Right renal cortex interstitium (tissue), 3 donors: ENCODE data around the gene PRKD3. TPM values are rescaled to one million over a fixed set of nuclear protein-coding genes. Genes with fewer than 3 reads are reported as not detected.
A peak's percentile ranks its signal among the peaks of the same experiment; 100 is the strongest.

ENCODE experiments used
- DNase-seq, 3 donors: peaks; one replicate each; pipeline ENCODE4 v3.0.0-alpha.2; 2013; ENCODE audit warnings: low read depth in 3 of 3, low spot score in 2 of 3
- polyA plus RNA-seq, 3 donors: library from polyadenylated mRNA; unstranded; fragments of 120-200 nt; gene quantifications; one replicate each; pipeline ENCODE4 v1.2.1, GENCODE V29; 2013; ENCODE audit not compliant: insufficient read length in 3 of 3

Gene PRKD3
- polyA plus RNA-seq, result 10 to 100 TPM; 49.5 to 53.1 (median 52.2) TPM

DNA sequence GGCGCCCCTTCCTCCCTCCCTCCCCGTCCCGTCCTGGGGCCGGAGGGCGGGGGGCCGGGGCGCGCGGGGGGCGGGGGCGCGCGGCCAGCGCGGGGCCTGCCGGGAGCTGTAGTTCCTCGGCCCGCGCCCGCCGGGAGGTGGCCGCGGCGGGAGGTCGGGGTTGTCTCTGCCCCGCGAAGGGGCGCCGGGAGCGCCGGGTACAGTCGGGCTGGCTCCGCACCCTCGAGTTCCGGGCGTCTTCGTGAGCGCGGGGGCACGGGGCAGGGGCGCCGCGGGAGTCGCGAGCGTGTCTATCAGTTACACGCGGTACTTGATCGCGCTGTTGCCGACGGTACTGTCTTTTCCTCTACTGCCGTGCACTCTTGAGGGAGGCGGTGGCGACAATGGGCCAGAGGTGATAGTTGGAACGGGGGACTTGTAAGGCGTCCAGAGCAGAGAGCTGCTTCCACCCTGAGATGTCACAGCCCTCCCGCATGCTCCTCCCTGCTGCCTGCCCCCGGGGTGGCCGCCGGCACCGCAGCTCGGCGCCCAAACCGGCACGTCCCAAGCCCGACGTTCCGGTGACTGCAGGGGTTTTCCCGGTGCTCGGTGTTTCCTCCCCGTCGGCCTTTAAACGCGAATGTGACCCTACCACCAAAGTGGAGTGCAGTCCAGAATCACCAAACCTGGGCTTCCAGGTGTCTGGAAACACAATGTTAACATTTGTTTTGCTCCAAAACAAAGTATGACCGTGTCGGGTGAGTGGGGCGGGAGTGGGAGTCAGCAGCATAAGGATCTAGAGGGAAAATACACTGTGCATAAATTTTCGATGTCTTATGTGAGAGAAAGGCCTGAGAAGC, at the start of gene PRKD3:
Gene PRKD3 (minus strand): TSS at position 48 of the 839 bp plus-strand sequence. CDS start 8,309 bp downstream, outside the sequence.
- peak in 2 of 3 donors; percentile 36 to 45 for DNase-seq

DNA sequence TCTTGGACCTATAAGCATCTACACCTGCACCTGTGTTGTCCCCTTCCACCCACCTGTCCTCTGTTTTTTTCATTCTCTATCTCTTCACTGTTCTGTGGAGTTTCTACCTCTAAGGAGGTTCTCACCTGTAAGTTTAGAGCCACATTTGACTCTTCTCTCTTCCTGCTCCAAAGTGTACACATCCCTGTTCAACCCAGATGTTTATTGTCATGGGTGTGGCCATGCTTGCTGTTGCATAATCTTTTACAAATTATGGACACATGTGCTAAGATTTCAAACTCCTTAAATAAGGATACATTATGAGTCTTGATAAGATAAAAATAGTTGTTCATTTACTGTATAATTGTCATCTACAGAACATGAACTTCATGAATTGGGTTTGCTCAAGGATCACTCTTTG, 47.4 kb upstream of the PRKD3 start:
- no peak for DNase-seq

DNA sequence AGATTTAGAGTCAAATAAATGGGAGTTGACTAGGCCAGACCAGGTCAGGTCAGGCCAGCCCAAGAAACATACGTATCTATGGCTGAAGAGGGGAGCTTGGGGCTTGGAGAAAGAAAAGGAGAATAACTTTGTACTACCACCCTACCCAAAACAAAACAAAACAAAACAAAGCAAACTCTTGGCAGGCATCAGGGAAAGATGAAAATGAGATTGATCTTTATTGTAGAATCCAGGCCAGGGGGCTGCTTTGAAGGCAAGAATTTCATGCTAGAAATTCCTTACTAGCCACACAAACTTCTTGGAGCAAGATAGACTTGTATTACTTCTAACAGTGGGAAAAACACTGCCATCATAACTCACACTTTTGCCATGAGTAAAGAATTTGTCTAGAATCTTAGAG, 46.0 kb upstream of the PRKD3 start:
- DNase-seq, result no peak

DNA sequence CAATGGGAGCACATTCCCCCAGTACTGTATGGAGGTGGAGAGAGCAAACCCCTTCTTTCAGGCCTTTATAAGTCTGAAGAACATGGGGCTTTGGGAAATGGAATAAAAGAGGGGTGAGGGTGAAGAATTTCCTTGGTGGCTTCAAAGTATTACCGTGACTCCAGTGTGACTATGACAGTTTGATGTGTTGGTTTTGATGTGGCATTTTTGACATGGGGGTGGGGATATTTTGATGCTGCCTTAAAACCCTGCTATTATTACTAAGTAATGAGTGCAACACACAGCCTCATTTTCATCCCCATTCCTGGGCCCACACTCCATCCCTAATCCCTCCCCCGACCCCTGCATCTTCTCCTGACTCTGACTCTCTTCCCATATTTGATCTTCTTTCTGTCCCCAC, 43.4 kb upstream of the PRKD3 start:
- no peak for DNase-seq

DNA sequence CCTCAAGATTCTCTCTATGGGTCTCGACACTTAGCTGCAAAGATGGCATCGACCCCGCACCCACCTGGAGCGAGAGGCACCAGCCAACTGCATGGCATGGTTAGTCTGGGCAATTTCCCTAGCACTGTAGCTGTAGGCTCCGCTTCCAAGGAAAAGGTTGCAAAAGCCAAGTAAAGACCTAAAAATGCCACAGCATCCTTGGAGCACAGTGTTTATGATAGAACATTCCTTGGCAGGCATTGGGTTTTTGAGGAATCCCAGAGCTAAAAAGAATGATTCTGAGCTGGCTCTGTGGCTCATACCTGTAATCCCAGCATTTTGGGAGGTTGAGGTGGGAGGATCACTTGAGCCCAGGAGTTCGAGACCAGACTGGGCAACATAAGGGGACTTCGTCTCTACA, 42.7 kb upstream of the PRKD3 start:
- no peak for DNase-seq

DNA sequence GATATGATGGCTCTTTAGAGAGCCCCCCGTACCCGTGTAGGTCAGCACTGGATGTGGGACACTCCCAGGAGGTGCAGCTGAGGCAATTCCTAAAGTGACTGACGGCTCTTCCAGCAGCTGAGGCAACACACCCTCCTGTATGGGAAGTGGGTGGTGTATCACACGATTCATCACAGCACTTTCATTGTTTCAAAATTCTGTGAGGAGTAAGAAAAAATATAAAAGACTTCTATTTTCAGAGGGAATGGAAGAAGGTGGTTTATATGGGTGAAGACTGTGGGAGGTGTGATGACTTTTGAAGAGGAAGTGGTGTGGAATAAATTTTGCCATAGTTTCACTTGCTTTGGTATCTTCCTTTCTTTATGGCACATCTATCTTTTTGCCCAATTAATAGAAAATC, 42.1 kb upstream of the PRKD3 start:
- DNase-seq, result no peak

DNA sequence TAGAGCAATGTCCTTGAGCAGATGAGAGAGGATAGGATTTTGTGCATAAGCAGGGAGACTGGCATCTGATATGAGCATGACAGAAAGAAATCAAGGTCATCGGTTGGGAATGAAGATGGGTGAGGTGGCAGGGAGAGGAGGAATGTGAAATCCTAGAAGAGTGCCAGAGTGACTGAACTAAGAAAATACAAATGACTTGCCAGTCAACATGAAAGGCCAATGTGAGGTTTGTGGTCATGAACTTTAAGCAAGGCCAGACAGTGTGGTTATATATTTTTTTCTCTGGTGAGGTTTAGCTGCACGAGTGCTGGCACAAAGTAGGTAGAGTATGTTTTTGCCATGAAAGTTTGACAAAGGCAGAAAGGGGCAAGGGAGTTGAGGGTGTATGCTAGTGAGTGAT, 41.0 kb upstream of the PRKD3 start:
- no peak for DNase-seq

DNA sequence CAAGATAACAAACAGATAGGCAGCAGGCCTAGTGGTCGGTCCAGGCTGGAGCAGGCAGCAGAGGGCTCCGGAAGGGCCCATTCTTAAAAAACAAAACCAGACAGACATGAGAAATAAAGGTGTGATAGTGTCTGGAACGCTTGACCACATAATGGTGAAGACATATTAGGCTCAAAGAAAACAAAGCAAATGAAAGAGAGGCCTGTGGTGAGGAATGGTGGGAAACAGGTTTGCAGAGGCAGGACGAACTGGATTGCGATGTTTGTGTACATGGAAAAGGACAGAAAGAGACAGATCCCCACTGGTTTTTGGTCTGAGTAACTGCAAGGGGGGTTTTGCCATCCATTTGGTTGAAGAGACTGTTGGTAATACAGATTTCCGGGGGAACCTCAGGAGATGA, 39.7 kb upstream of the PRKD3 start:
- DNase-seq, result no peak

DNA sequence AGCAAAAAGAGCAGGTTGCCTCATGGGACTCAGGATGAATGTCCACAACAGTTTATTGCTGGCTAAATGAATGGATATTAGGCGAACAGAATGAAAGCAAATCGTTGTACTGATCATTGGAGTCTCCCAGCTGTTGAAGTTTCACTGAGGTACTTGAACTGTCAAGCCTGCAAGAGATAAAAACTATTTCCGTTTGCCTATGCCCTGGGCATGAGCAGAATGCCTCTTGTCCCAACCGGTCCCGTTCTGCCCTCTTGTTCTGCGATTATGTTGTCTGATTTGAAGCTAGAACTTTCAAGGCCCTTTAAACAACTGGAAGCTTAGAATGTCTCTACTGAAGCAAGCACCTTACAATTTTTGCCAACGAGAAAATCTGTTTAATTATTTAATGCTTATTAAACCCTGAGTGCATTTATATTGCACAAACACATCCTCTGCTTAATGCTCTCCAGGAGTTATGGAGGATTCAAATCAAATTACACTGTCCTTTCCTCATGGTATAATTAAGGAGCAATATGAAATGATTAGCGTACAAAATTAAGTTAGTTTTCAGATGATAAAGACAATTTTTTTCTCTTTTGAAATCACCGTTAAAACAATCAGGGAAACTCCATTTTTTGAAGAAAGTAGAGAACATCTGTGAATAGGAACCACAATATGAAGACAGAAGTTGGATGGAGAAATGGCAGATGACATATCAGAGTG, 37.5 kb upstream of the PRKD3 start:
- DNase-seq, result no peak

DNA sequence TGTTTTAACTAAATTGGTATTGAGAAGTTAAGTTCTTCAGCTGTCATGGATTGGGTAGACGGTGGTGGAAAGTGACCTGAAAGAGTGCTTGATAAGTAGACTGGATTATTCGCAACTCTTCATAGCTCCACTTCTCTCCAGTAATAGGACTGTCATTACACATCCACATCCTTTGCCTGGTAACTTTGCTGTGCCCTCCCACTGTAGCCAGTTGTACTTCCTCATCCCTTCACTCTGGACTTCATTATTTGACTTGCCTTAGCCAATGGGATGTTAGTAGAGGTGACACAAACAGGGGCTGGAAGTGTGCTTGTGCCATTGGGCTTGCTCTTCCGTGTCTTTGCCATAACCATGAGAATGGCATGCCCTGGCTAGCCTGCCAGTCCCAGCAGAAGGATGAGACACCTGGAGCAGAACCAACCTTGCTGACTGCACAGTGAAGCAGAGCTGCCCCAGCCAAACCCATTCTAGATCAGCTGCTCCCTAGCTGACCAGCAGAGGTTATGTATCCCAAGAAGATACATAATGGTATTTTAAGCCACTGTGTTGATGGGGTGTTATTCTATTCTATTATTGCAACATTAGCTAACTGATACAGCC, 36.7 kb upstream of the PRKD3 start:
- DNase-seq, result no peak

DNA sequence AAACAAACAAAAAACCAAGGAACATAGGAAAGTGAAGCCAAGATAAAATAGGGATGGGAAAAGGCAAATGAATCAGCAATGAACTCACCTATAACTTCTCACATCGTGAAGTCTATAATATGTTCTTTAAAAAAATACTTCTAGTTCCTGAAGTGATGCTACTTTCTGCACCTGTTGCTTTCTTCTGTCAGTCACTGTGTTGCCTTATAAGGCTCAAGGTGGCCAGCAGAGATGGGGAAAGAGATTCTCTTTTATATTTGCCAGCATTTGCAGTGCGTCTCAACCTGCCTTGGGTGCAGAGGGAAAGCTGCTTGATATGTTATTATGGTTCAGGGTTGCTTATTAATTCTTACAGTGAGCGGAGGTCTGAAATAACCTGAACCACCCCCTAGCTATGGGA, 33.8 kb upstream of the PRKD3 start:
- no peak for DNase-seq

DNA sequence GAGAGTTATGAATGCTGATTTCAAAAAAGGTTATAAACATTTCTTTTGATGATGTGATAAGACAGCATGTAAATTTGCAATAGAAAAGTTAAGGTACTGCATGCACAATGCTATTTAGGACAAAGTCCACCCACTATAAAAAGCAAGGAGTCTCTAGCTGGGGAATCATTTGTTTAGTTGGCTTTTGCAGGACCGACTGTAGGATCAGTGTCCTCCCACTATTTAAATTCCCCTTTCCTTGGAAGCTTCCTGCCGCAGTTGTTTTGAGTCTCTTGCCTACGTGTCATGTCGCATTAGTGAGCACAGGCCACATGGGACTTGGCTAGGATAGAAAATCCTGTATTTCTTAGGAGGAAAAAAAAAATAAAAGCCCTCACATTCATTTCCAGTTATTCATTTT, 32.9 kb upstream of the PRKD3 start:
- no peak for DNase-seq

DNA sequence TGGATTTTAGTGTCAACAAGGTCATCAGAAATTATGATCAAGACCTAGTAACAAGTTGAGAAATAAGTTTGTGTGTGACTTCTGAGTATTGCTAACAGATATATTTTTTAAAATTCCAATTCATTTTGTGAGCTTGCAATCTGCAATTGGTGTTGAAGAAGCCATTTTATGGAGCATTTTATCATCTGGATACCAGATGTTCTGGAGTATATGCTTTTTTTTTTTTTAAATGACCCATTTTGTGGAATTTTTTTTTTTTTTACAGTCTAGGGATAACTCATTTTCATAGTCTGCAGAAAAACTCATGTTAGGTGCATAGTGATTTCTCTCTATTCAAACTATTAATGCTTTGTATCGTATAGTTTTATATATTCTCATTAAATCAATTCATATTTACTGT, 32.4 kb upstream of the PRKD3 start:
- no peak for DNase-seq

DNA sequence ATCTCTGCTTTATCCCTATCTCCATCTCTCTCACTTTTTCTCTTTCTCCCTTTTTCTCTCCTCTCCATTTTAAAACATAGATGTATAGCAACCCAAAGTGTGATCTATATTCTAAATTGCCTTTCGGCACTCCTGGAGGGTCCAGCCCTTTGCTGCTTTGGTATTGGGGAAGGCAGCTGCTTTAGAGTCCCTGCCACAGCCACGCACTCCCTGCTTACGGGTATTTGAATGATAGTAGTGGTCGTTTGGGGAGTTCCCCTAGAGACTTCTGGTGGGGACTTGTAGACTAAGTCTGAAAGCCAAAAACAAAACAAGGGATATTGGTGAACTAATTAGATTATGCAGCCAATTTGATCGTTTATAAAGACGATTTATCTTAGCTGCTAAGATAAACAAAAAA, 31.7 kb upstream of the PRKD3 start:
- no peak for DNase-seq

DNA sequence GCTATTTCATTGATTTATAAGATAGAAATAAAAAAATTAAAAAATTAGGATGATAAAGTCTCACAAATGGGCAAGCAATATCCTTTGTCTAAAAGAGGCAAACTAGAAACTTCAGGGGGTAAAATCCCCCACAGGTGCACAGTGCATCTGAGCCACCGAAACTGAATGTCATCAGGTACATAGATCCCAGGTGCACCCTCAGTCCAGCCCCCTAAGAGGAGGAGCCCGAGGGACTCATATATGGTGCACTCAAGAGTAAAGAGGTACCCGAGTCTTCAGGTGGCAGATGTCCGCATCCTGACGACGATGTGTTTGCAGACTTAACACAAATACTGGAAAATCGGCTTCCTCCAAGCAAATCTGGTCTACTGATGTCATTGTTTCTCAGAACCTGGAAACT, 31.1 kb upstream of the PRKD3 start:
- no peak for DNase-seq

DNA sequence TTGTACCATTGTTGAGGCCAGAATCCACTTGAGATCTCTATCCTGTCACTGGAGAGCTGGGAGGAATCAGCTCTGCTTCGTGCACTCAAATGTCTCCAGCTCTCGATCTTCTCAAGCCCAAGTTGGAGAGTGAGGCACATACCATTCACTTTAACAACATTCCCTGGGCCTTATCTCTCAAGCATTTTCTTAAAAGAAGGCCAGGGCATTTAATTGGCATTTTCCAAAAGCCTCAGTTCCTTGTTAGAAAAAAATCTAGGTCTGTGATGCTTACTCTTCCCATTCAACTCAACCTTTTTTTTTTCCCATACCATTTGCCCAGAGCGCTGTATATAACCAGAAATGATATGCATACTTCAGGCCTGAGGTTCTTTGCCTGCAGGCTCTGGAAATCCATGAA, 29.9 kb upstream of the PRKD3 start:
- no peak for DNase-seq

DNA sequence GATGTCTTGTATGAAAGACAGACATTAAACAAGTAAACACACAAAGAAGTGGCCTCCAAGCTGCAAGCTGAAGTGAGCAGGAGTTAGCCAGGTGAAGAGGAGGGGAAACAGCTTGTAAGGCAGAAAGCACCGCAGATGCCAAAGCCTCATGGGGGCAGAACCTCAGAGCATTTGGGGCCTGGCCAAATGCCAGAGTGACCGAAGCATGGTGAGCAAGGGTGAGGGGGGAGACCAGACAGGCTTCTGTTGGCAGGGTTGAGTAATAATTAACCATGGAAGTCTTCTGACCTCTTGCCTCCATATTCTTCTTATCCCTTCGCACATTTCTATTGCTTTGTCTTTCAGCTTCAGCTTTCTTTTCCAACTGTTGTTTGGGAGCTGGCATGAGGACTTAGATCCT, 25.4 kb upstream of the PRKD3 start:
- no peak for DNase-seq

DNA sequence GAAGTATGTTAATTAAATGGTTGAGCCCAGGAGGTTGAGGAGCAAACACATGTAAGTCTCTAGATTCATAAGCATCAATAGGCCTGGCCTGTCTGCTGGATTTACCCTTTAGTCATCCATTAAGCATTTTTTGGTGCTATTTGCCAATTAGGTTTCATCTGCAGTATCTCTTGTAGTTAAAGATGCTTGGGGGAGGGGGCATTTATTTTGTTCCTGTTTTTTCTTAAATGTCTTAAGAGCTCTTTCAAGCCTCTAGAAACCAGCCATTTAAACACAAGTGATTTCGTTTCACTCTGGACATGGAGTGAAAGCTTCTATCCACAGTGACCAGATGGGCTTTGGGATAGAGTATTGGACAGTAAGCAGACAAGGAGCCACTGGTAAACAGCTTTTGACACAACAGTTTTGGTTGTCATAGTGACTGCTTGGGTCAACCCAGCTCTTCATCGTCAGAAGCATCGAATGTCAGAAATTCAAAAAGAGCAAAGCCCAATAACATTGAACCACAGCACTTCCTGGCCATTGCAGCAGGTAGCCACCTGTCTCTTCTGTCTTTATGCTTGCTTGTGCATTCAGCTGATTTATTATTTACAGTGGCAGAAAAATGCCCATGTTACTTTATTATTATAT, 24.7 kb upstream of the PRKD3 start:
- no peak for DNase-seq

DNA sequence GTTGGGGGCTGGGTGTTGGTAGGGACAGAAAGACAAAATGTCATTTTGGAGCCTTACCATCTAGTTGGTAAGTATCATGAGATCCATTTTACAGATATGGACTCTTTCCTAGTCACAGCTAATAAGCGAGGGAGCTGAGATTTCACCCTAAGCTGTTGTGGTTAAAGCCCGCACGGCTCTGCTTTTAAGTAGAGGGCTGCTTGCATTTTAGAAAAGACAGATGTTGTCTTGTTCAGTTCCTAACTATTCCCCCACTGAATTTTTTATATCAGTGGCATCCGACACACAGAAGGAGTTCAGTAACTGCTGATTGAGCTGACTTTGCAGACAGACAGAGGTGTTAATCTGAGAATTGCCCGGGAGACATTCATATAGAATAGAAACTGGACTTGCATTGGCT, 23.5 kb upstream of the PRKD3 start:
- no peak for DNase-seq

DNA sequence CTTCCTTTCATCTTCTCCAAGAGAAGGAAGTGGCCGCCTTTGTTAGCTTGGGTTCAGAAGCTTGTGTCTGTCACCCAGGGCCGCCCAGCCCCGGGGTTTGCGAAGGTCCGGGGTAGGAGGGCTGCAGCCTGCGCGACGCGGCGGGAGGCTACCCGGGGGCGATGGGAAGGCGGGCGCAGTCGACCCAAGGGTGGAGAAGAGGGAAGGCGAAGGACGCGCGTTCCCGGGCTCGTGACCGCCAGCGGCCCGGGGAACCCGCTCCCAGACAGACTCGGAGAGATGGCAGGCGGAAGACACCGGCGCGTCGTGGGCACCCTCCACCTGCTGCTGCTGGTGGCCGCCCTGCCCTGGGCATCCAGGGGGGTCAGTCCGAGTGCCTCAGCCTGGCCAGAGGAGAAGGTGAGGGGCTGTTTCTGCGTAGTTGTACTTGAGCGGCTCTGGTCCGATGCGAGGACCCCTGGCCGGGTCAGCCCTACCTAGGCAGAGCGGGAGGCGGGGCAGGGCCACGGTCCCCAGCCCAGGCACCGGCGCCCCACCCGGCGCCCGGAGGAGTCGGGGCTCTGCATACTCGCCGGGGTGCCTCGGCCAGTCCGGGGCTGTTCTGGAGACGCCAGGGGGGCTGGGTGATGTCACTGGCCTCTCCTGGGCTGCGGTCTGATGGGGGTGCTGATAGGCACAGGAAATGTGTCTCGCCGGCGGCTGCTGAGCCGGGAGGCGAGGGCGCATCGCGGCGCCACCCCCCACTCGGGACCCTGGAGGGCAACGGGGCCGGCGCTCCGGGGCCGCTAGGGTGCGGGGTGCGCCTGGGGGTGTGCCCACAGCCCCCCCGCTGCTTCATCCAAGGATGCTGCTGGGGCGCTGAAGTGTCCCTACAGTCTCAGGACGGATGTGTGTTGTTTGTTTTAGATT, 20.1 kb upstream of the PRKD3 start, which contains the start of gene QPCT:
Gene QPCT (plus strand): TSS at position 178 of the 909 bp plus-strand sequence. CDS start 102 bp downstream, at position 280.
- no peak for DNase-seq
